GM19099 (cell line): ENCODE data around the gene DYSF.

ENCODE experiments used
- POLR2A ChIP-seq: IDR thresholded peaks from 3 replicates; pipeline ENCODE4 v1.6.1; 2011; ENCODE audit warnings: low read depth; ENCODE audit not compliant: insufficient read length; ENCODE audit errors: extremely low read depth

DYSF gene

GRCh38 chr2:71481111-71481510 is 27.8 kb downstream of the DYSF start:
- no peak for TF ChIP-seq POLR2A

GRCh38 chr2:71482055-71482454 is 28.7 kb downstream of the DYSF start:
- TF ChIP-seq POLR2A = no peak

GRCh38 chr2:71483246-71483645 is 29.9 kb downstream of the DYSF start:
- no peak for TF ChIP-seq POLR2A

GRCh38 chr2:71484354-71484753 is 31.0 kb downstream of the DYSF start:
- TF ChIP-seq POLR2A = no peak

GRCh38 chr2:71486881-71487640 is 33.7 kb downstream of the DYSF start:
- no peak for TF ChIP-seq POLR2A

GRCh38 chr2:71492112-71492511 is 38.8 kb downstream of the DYSF start:
- no peak for TF ChIP-seq POLR2A

GRCh38 chr2:71494091-71494490 is 40.7 kb downstream of the DYSF start:
- TF ChIP-seq POLR2A = no peak

- no peak for TF ChIP-seq POLR2A
Observed at GRCh38 chr2:71494523-71495155, 41.3 kb downstream of the DYSF start.

- no peak for TF ChIP-seq POLR2A
Observed at GRCh38 chr2:71496156-71496770, 42.9 kb downstream of the DYSF start.

- TF ChIP-seq POLR2A = no peak
Observed at GRCh38 chr2:71498261-71498701, 44.9 kb downstream of the DYSF start.

- no peak for TF ChIP-seq POLR2A
Observed at GRCh38 chr2:71499691-71500090, 46.3 kb downstream of the DYSF start.

- no peak for TF ChIP-seq POLR2A
Observed at GRCh38 chr2:71500426-71501079, 47.2 kb downstream of the DYSF start.

GRCh38 chr2:71502941-71503738 is 49.8 kb downstream of the DYSF start:
- no peak for TF ChIP-seq POLR2A

GRCh38 chr2:71503837-71504236 is 50.5 kb downstream of the DYSF start:
- TF ChIP-seq POLR2A = no peak

- no peak for TF ChIP-seq POLR2A
Observed at GRCh38 chr2:71504611-71505010, 51.2 kb downstream of the DYSF start.
